HG02798 (cell line): Measurements from ENCODE around the gene PAM16.

Experiments
- ATAC-seq: cut with Tn5 transposase; IDR thresholded peaks from one replicate; pipeline ENCODE4 v1.9.1; 2021; ENCODE audit warnings: mild to moderate bottlenecking; ENCODE audit not compliant: unreplicated experiment, poor library complexity

The PAM16 gene

GRCh38 chr16:4322121-4323052 lies 28.7 kb downstream of the PAM16 start:
- ATAC-seq: no peak

GRCh38 chr16:4321286-4322120 lies 29.6 kb downstream of the PAM16 start:
- ATAC-seq: no peak

- no peak for ATAC-seq
Measured at GRCh38 chr16:4320571-4321137, 30.5 kb downstream of the PAM16 start.

GRCh38 chr16:4319454-4320421 lies 31.4 kb downstream of the PAM16 start:
- ATAC-seq: peak; percentile 48

GRCh38 chr16:4318967-4319366 lies 32.2 kb downstream of the PAM16 start:
- ATAC-seq: no peak

GRCh38 chr16:4318451-4318910 lies 32.6 kb downstream of the PAM16 start:
- ATAC-seq: no peak

- ATAC-seq: no peak
Measured at GRCh38 chr16:4317532-4318450, 33.3 kb downstream of the PAM16 start.

- no peak for ATAC-seq
Measured at GRCh38 chr16:4316864-4317531, 34.1 kb downstream of the PAM16 start.

GRCh38 chr16:4316108-4316863 lies 34.8 kb downstream of the PAM16 start:
- no peak for ATAC-seq

GRCh38 chr16:4315186-4316107 lies 35.7 kb downstream of the PAM16 start, which contains the start of gene GLIS2:
TSS of gene GLIS2 (plus strand) at chr16:4316067. CDS start at chr16:4332281, 16,214 bp downstream.
- peak; percentile 28 for ATAC-seq

- ATAC-seq: no peak
Measured at GRCh38 chr16:4314532-4315185, 36.5 kb downstream of the PAM16 start.

- ATAC-seq: no peak
Measured at GRCh38 chr16:4313563-4314531, 37.3 kb downstream of the PAM16 start.

- no peak for ATAC-seq
Measured at GRCh38 chr16:4309833-4310266, 41.3 kb downstream of the PAM16 start.

GRCh38 chr16:4309102-4309832 lies 41.9 kb downstream of the PAM16 start:
- no peak for ATAC-seq
